ENCODE data around the gene PLGRKT. TPM values are rescaled to one million over a fixed set of nuclear protein-coding genes. Genes with fewer than 3 reads are reported as not detected.
"Not testable (repeated sequence)": the region's sequence is repeated elsewhere in the genome, so short reads cannot be mapped to it uniquely, and the experiment has no call there.

The PLGRKT gene
- total RNA-seq, 1 donor from 2014 or later, result 28.5 TPM

- no peak for TF ChIP-seq CTCF (IDR thresholded peaks at IDR 0.05; ENCODE audit: insufficient read depth, low read length, poor library complexity, severe bottlenecking)
- Histone ChIP-seq H3K4me3 (ENCODE audit: low read depth, low read length) (no peak overlapping the region), H3K36me3 (ENCODE audit: control insufficient read depth, insufficient read depth, low read length) (no peaks in the 10 kb centered on the region), H3K27me3 (ENCODE audit: control insufficient read depth, insufficient read depth, low read length) (no peaks in the 10 kb centered on the region)
- no peak for DNase-seq (ENCODE audit: low read depth)
Measured at GRCh38 chr9:5326893-5327548, 110.7 kb downstream of the PLGRKT start.

- Histone ChIP-seq H3K36me3 (ENCODE audit: control insufficient read depth, insufficient read depth, low read length) (no peaks in the 10 kb centered on the region), H3K27me3 (ENCODE audit: control insufficient read depth, insufficient read depth, low read length) (no peaks in the 10 kb centered on the region), H3K4me3 (ENCODE audit: low read depth, low read length) (no peak overlapping the region)
- no peak for TF ChIP-seq CTCF (IDR thresholded peaks at IDR 0.05; ENCODE audit: insufficient read depth, low read length, poor library complexity, severe bottlenecking)
- DNase-seq (ENCODE audit: low read depth), result no peak
Measured at GRCh38 chr9:5326187-5326586, 111.5 kb downstream of the PLGRKT start.

- H3K27me3 ChIP-seq (ENCODE audit: control insufficient read depth, insufficient read depth, low read length); DNase-seq (ENCODE audit: low read depth); H3K4me3 ChIP-seq (ENCODE audit: low read depth, low read length); H3K36me3 ChIP-seq (ENCODE audit: control insufficient read depth, insufficient read depth, low read length): not testable (repeated sequence)
Measured at GRCh38 chr9:5321601-5322000, 116.1 kb downstream of the PLGRKT start.

GRCh38 chr9:5321058-5321457 lies 116.7 kb downstream of the PLGRKT start:
- Histone ChIP-seq H3K4me3 (ENCODE audit: low read depth, low read length) (no peak overlapping the region), H3K27me3 (ENCODE audit: control insufficient read depth, insufficient read depth, low read length) (no peaks in the 10 kb centered on the region), H3K36me3 (ENCODE audit: control insufficient read depth, insufficient read depth, low read length) (no peaks in the 10 kb centered on the region)
- TF ChIP-seq CTCF (IDR thresholded peaks at IDR 0.05; ENCODE audit: insufficient read depth, low read length, poor library complexity, severe bottlenecking), result no peak
- DNase-seq (ENCODE audit: low read depth), result no peak

GRCh38 chr9:5316406-5316805 lies 121.3 kb downstream of the PLGRKT start:
- not testable (repeated sequence) for H3K36me3 ChIP-seq (ENCODE audit: control insufficient read depth, insufficient read depth, low read length); DNase-seq (ENCODE audit: low read depth); H3K4me3 ChIP-seq (ENCODE audit: low read depth, low read length)

GRCh38 chr9:5315187-5315923 lies 122.4 kb downstream of the PLGRKT start:
- Histone ChIP-seq H3K36me3 (ENCODE audit: control insufficient read depth, insufficient read depth, low read length) (no peaks in the 10 kb centered on the region), H3K27me3 (ENCODE audit: control insufficient read depth, insufficient read depth, low read length) (no peaks in the 10 kb centered on the region), H3K4me3 (ENCODE audit: low read depth, low read length) (no peak overlapping the region)
- no peak for DNase-seq (ENCODE audit: low read depth)
- no peak for TF ChIP-seq CTCF (IDR thresholded peaks at IDR 0.05; ENCODE audit: insufficient read depth, low read length, poor library complexity, severe bottlenecking)

More at GRCh38 chr9:5316406-5316805, 121.3 kb downstream of the PLGRKT start:
- not testable (repeated sequence) for H3K27me3 ChIP-seq (ENCODE audit: control insufficient read depth, insufficient read depth, low read length)

- H3K36me3 ChIP-seq (ENCODE audit: control insufficient read depth, insufficient read depth, low read length), result no peaks in the 10 kb centered on the region
- H3K4me3 ChIP-seq (ENCODE audit: low read depth, low read length), result no peak overlapping the region
- DNase-seq (ENCODE audit: low read depth), result no peak
- TF ChIP-seq CTCF (IDR thresholded peaks at IDR 0.05; ENCODE audit: insufficient read depth, low read length, poor library complexity, severe bottlenecking), result no peak
- H3K27me3 ChIP-seq (ENCODE audit: control insufficient read depth, insufficient read depth, low read length), result no peaks in the 10 kb centered on the region
Measured at GRCh38 chr9:5310851-5311250, 126.9 kb downstream of the PLGRKT start.
